GM18867 (cell line): ENCODE measurements around the gene THBS3.
"Not testable (repeated sequence)": the region's sequence is repeated elsewhere in the genome, so short reads cannot be mapped to it uniquely, and the experiment has no call there.

Source experiments
- ATAC-seq: cut with Tn5 transposase; IDR thresholded peaks from one replicate; pipeline ENCODE4 v1.9.1; 2021; ENCODE audit warnings: mild to moderate bottlenecking, moderate library complexity; ENCODE audit not compliant: unreplicated experiment

Gene THBS3

GRCh38 chr1:155175281-155175926, 32.3 kb downstream of the THBS3 start:
- ATAC-seq, result no peak

DNA sequence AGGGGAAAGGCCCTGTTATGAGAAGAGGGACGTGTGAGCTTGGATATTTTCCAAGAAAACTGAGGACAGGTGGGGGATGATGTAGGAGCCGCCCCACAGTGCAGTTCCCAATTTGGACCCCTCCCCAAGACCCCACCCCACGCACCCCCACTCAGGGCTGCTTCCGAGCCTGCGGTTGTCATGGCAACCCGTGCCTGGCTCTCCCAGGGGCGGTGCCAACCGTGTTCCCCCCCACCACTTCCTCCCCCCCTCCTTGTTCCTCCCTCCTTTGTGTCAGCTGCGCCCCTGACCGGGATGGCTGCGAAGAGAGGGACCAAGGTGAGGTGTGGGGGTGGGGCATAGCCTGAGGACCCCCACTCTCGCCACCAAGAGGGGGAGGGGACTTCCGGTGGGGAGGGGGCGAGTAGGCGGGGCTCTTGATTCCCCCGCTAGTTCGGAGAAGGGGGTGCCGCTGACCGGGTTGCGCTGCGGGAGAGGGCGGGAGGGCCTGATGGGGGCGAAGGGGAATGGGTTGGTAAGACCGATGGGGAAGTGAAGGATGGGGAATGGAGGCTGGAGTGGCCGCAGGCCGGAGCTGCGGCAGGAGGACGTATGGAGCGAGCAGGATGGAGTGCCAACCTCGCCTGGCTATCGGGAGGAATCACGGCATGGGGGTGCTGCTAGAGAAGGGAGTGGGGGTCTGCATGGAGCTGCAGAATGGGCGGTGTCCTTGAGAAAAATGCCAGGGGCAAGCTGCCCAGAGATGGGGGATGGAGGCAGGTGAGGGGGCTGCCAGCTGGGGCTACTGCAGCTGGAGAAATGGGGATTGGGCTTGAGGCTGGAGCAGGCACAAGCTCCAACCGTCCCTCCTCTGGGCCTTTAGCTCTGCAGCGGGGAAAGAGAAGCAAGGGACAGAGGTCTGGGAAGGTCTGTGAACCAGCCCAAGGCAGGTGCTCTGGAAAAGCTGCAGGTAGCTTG, 33.1 kb downstream of the THBS3 start:
- no peak for ATAC-seq

DNA sequence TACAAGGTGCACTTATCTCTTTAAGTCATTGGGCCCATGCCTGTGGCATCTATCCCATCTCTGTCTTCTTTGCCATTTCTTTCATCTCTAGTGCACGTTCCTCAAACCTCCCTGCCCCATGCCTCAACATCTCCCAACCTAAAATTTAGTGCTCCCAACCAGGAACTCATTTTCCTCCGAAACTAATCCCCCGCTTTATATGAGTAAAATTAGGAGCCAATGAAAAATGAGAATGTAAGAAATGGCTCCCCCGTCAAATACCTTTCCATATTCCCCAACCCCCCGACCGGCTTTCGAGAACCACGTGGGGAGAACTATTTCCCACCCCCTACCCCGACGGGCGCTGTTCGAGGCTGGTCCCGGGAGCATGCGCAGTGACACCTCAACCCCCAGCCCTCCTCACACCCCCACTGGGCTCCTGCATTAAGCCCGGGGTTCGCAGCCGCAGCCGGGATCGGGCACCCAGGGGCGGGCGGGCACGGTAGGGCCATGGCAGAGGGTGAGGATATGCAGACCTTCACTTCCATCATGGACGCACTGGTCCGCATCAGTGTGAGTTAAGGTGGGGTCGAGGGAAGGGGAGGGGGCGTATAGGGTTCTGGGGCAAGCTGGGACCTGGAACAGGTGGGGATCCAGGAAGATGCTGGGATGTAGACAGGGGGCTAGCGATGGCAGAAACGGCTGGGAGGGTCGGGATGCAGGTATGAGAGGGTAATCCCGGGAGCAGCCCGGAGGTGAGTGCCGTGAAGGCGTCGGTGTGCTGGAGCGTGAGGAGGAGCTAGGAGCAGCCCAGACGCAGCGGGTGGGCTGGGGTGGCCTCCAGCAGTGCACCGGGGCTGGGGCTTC, 34.0 kb downstream of the THBS3 start, which contains the start of gene TRIM46:
TRIM46 (plus strand) TSS at position 372 of the 846 bp plus-strand sequence; CDS start at position 490, 118 bp downstream.
- ATAC-seq, result no peak

DNA sequence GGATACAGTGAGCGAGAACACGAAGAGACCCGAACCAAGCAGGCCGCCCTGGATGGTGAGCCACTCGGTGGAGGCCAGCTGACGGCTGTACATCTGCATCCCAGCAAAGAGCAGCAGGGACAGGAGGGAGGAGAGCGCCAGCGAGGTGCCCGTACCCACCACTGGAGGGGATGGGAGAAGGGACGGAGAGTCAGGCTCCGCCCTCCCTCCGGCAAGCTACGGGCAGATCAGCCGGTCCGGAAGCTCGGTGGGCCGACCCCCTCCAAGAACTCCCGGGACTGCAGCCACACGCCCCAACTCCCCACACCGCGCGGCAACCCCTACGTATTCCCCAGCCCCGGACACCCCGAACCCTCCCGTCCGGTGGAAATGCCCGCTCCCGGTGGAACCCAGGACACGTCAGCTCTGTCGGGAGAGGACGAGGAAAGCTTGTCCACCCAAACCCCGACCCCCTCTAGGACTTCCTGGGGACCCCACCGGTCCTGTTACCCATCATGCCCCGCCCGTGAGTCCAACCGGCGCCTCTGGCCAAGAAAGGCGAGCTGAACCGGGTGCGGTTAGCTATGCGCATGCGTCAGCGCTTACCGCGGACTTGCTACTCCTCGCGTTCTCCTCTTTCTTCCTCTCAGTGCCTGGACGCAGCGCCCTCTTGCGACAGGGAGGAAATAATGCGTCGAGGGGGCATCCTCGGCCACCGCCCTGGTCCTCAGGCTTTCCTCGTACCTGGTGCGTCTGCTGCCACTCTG, 34.8 kb downstream of the THBS3 start, which contains the start of gene KRTCAP2:
KRTCAP2 (minus strand) TSS at position 573 of the 746 bp plus-strand sequence; CDS start at position 493, 80 bp downstream.
- peak; percentile 65 for ATAC-seq

DNA sequence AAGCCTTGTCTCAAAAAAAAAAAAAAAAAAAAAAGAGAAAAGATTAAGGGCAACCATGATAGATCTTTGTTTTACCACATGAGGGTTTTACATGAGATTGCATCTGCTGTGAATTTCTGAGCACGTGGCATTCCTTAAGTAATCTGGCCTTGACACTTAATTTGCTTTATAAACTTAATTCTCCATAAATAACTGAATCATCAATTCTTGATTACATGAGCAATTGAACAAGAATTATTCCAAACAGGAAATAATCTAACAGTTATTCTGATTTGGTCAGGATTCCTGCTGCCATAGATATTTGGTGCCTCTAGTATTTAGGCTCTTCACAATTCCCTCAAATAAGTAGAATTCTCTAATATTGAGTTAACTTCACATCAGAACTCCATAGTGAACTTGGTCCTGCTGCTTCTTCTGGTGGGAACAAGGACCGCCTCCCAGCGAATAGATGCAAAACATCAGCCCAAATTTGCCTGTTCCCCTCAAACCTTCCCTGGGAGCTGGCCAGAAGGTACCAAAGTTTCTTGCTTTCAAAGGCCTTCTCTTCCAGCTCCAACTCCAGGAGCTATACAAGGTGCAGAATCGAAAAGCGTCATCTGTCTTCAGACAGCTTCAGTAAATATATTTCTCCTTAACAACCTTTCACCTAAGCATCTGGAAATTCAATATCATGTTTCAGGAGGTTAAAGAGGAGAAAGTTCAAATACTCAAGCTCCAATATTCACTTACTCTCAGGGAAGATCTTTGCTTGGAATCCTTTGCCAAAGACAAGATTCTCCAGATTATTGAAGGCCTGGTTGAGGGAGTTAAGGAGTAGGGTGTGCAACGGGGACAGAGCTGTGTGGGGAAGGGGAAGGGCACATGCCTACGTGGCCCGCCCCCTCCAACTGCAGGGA, 35.6 kb downstream of the THBS3 start:
- peak; percentile 15 for ATAC-seq

- no peak for ATAC-seq
Measured at GRCh38 chr1:155170806-155171205, 36.9 kb downstream of the THBS3 start.

DNA sequence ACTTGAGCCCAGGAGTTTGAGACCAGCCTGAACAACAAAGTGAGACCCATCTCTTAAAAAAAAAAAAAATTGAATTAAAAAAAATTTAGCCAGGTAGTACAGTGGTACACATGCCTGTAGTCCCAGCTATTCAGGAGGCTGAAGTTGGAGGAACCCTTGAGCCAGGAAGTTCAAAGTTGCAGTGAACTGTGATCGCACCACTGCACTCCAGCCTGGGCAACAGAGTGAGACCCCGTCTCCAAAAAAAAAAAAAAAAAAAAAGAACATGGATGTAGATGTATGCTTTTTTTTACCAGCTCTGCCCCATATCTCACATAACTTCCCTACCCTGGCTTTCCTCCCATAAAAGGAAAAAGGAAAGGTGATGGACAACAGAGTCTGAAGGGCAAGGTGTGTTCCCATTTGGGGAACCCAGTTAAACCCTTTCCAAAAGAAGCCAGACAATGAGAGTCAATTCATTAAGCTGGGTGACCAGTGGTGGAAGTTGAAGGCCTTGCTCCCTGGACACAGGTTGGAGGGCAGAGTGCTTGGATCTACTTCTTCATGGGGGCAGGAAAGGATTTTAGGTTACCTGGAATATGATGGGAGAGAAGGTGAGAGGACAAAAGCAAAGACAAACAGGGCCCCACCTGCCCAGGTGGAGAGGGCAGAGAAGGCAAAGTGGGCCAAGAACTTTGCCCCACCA, 37.5 kb downstream of the THBS3 start:
- no peak for ATAC-seq

- no peak for ATAC-seq
Measured at GRCh38 chr1:155169541-155169940, 38.2 kb downstream of the THBS3 start.

- ATAC-seq, result no peak
Measured at GRCh38 chr1:155168456-155169210, 39.1 kb downstream of the THBS3 start.

DNA sequence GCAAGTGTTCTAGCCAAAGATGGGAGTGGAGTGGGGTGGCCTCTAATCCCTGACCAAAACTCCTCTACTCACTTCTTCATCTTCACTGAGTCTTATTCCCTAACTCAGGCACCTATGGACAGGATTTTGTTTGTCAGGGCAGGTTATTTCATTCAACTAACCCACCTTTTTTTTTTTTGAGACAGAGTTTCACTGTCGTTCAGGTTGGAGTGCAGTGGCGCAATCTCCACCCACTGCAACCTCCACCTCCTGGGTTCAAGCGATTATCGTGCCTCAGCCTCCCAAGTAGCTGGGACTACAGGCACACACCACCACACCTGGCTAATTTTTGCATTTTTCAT, 39.6 kb downstream of the THBS3 start:
- not testable (repeated sequence) for ATAC-seq

DNA sequence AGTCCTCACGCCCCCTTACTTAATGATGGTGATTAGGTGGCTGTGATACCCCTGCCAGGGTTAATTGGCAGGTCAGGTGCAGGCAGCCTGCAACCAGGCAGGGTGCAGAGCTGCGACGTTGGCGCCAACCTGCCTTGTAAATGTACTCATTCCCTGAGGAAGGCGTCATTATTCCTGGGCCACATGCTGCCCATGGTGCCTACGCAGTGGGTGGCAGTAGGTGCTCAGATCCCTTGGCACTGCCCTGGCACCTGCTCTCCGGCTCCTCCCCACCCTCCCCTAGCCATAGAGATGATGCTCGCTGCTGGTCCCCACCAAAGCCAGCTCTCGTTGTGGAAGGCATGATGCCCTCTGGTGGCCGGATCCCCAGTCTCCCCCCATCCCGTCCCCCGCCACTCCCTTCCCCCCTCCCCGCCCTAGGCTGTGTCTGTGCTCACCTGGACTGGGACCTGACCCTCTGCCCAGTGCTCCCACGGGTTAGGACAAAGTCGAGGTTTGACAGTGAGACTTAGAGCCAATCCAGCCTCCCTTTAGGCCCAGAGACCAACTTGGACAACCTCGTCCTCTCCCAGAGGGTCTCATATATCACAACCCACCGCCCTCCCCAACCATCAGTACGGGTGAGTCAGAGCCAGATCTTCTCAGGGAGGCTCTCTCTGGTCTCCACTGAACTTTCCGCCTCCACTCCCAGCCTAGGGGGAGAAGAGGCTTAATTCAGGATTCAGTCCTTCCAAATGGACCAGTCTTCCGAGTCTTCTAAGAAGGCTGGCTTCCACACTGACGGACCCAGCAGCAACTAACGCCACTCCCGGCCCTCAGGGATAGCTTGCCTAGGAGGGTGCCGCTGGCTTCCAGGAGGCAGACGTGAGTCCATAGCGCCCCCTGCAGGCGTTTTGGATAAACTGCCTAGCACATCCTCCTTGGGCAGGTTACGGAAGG, 40.3 kb downstream of the THBS3 start:
- ATAC-seq, result peak; percentile 39

- ATAC-seq, result no peak
Measured at GRCh38 chr1:155166471-155167165, 41.1 kb downstream of the THBS3 start.

- ATAC-seq, result no peak
Measured at GRCh38 chr1:155166051-155166470, 41.6 kb downstream of the THBS3 start.

DNA sequence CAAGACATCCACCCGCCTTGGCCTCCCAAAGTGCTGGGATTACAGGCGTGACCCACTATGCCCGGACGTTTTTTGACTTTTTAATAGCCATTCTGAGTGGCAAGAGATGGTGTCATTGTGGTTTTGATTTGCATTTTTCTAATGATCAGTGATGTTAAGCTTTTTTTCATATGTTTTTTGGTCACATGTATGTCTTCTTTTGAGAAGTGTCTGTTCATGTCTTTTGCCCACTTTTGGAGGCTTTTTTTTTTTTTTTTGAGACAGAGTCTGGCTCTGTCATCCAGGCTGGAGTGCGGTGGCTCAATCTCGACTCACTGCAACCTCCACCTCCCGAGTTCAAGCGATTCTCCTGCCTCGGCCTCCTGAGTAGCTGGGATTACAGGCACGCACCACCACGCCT, 43.1 kb downstream of the THBS3 start:
- ATAC-seq, result not testable (repeated sequence)

- not testable (repeated sequence) for ATAC-seq
Measured at GRCh38 chr1:155163785-155164184, 43.9 kb downstream of the THBS3 start.

DNA sequence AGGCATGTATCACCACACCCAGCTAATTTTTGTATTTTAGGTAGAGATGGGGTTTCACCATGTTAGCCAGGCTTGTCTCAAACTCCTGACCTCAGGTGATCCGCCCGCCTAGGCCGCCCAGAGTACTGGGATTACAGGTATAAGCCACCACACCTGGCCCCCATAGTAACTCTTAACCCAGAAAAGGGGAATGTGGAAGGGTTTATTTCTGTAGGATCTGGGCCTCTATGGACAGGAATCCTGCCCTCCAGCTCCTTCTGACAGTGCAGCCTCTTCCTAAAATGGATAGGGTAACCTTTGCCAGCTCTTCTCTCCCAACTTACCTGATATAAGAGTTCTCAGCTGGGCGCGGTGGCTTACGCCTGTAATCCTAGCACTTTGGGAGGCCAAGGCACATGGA, 45.1 kb downstream of the THBS3 start:
- not testable (repeated sequence) for ATAC-seq
